Loucy (cell line): Measurements from ENCODE around the gene PRKD2.

Source experiments
- H2AFZ ChIP-seq: fragments of 200-600 bp; sonication (generic); 2 replicates; pipeline ENCODE4 v1.6.0; 2016; ENCODE audit warnings: antibody characterized with exemption, mild to moderate bottlenecking, low read length, moderate library complexity
- H3F3A ChIP-seq: fragments of 200-600 bp; 2 replicates; pipeline ENCODE4 v1.6.0; 2016; ENCODE audit warnings: antibody characterized with exemption, low read depth, mild to moderate bottlenecking
- H3K27me3 ChIP-seq: fragments of 200-600 bp; sonication (generic); 2 replicates; pipeline ENCODE4 v1.6.1; 2014; ENCODE audit warnings: low read length, mild to moderate bottlenecking; ENCODE audit not compliant: insufficient read depth, poor library complexity, severe bottlenecking
- H3K36me3 ChIP-seq: fragments of 200-600 bp; sonication (generic); 2 replicates; pipeline ENCODE4 v1.6.1; 2016; ENCODE audit warnings: low read length; ENCODE audit not compliant: insufficient read depth
- H3K4me1 ChIP-seq: fragments of 200-600 bp; sonication (generic); 2 replicates; pipeline ENCODE4 v1.5.1; 2014; ENCODE audit warnings: low read length, mild to moderate bottlenecking; ENCODE audit not compliant: insufficient read depth, poor library complexity, severe bottlenecking
- H3K4me2 ChIP-seq: fragments of 200-600 bp; sonication (generic); 2 replicates; pipeline ENCODE4 v1.6.0; 2014; ENCODE audit warnings: antibody characterized with exemption, low read length, low read depth, mild to moderate bottlenecking; ENCODE audit not compliant: poor library complexity, severe bottlenecking
- H3K4me3 ChIP-seq: fragments of 200-600 bp; sonication (generic); 2 replicates; pipeline ENCODE4 v1.5.1; 2014; ENCODE audit warnings: low read length, mild to moderate bottlenecking, mixed read lengths; ENCODE audit not compliant: poor library complexity, severe bottlenecking
- H3K79me2 ChIP-seq: fragments of 200-600 bp; sonication (generic); 2 replicates; pipeline ENCODE4 v1.6.1; 2014; ENCODE audit warnings: low read length; ENCODE audit not compliant: insufficient read depth
- H3K9ac ChIP-seq: fragments of 200-600 bp; sonication (generic); 2 replicates; pipeline ENCODE4 v1.6.0; 2014; ENCODE audit warnings: mild to moderate bottlenecking, low read depth, low read length, moderate library complexity; ENCODE audit not compliant: poor library complexity, severe bottlenecking
- H3K9me2 ChIP-seq: fragments of 200-600 bp; sonication (generic); replicated peaks from 2 replicates; pipeline ENCODE4 v1.6.1; 2016; ENCODE audit warnings: low read depth, low read length, mixed read lengths
- H3K9me3 ChIP-seq: fragments of 200-600 bp; sonication (generic); 2 replicates; pipeline ENCODE4 v1.6.1; 2014; ENCODE audit warnings: mild to moderate bottlenecking, antibody characterized with exemption, low read length, low read depth; ENCODE audit not compliant: insufficient read depth
- H4K20me1 ChIP-seq: fragments of 200-600 bp; sonication (generic); 2 replicates; pipeline ENCODE4 v1.6.0; 2014; ENCODE audit warnings: antibody characterized with exemption, low read length, mild to moderate bottlenecking; ENCODE audit not compliant: insufficient read depth, poor library complexity, severe bottlenecking
- CTCF ChIP-seq: fragments of 200-600 bp; sonication (generic); conservative IDR thresholded peaks from 2 replicates; pipeline ENCODE4 v1.5.1; 2014; ENCODE audit warnings: mild to moderate bottlenecking, antibody characterized with exemption, low read length
- EZH2phosphoT487 ChIP-seq: fragments of 200-600 bp; IDR thresholded peaks from 2 replicates; pipeline ENCODE4 v1.6.1; 2018; ENCODE audit warnings: antibody characterized with exemption, mild to moderate bottlenecking, moderate library complexity, borderline replicate concordance

The PRKD2 gene

DNA sequence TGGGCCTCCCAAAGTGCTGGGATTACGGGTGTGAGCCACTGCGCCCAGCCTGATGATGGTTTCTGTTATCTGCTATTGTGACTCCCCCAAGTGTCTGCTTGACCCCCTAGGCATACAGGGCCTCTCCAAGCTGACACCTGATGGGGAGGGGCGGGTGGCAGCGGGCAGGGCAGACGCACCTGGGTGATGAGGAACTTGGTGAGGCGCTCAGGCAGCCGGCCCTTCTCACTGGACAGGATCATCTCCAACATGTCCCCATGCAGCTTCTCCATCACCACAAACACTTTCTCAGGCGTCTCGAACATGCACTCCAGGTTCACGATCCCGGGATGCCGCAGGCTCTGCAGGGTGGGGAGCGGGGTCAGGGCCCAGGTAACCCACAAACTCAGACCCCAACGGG is 27.6 kb downstream of the PRKD2 start:
- Histone ChIP-seq H4K20me1 (peaks cover 6% of the 10 kb centered on the region), H3K4me1 (no peaks in the 10 kb centered on the region), H3K9ac (no peak overlapping the region), H3K4me3 (no peak overlapping the region), H3K79me2 (no peaks in the 10 kb centered on the region), H3K36me3 (peaks cover 88% of the 10 kb centered on the region), H3K9me2 (no peaks in the 10 kb centered on the region), H3K9me3 (no peaks in the 10 kb centered on the region), H3K27me3 (no peaks in the 10 kb centered on the region), H3K4me2 (no peak overlapping the region), H3F3A (no peaks in the 10 kb centered on the region), H2AFZ (no peak overlapping the region)
- TF ChIP-seq EZH2phosphoT487, result no peak
- no peak for TF ChIP-seq CTCF

GRCh38 chr19:46687438-46688145 is 29.3 kb downstream of the PRKD2 start:
- Histone ChIP-seq H3K4me3 (no peak overlapping the region), H3K9ac (no peak overlapping the region), H3K27me3 (no peaks in the 10 kb centered on the region), H3F3A (no peaks in the 10 kb centered on the region), H3K79me2 (no peaks in the 10 kb centered on the region), H3K9me2 (no peaks in the 10 kb centered on the region), H2AFZ (no peak overlapping the region), H3K36me3 (peaks cover 85% of the 10 kb centered on the region), H4K20me1 (peaks cover 3% of the 10 kb centered on the region), H3K4me2 (no peak overlapping the region), H3K9me3 (no peaks in the 10 kb centered on the region), H3K4me1 (no peaks in the 10 kb centered on the region)
- TF ChIP-seq EZH2phosphoT487 (no peak), CTCF (no peak)

DNA sequence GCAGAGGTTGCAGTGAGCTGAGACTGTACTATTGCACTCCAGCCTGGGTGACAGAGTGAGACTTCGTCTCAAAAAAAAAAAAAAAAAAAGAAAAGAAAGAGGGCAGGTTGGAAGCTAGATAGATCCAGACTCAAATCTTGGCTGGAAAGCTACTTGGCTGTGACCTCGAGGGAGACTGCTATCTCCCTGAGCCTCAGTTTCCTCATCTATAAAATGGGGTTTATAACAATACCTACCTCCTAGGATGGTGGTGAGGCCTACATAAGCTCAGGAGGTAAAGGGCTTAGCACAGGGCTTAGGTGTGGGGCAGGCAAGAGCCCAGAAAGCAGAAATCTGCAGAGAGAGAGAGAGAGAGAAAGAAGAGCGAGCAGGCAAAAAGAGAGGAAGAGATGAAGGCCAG is 31.7 kb downstream of the PRKD2 start:
- H3K9me2 ChIP-seq, result no peaks in the 10 kb centered on the region
- TF ChIP-seq CTCF (no peak), EZH2phosphoT487 (no peak)
- peaks cover 77% of the 10 kb centered on the region for H3K36me3 ChIP-seq

More for the DNA sequence above, 31.7 kb downstream of the PRKD2 start:
- H3K9ac ChIP-seq, result no peak overlapping the region
- no peaks in the 10 kb centered on the region for H3K79me2 ChIP-seq
- no peaks in the 10 kb centered on the region for H3K27me3 ChIP-seq
- H4K20me1 ChIP-seq, result peaks cover 2% of the 10 kb centered on the region
- H3K4me2 ChIP-seq, result no peak overlapping the region
- H2AFZ ChIP-seq, result no peak overlapping the region
- no peaks in the 10 kb centered on the region for H3K4me1 ChIP-seq
- no peaks in the 10 kb centered on the region for H3F3A ChIP-seq
- no peaks in the 10 kb centered on the region for H3K9me3 ChIP-seq
- H3K4me3 ChIP-seq, result no peak overlapping the region
